ENCODE results near the gene DHRS7B.
"Not testable (repeated sequence)": the region's sequence is repeated elsewhere in the genome, so short reads cannot be mapped to it uniquely, and the experiment has no call there.

DHRS7B gene

GRCh38 chr17:21143695-21144094 is 16.9 kb downstream of the DHRS7B start:
- no peak overlapping the region for H3K4me3 ChIP-seq (ENCODE audit: low read depth, low read length)
- DNase-seq (ENCODE audit: low read depth) = no peak
- TF ChIP-seq, protein P1, sequence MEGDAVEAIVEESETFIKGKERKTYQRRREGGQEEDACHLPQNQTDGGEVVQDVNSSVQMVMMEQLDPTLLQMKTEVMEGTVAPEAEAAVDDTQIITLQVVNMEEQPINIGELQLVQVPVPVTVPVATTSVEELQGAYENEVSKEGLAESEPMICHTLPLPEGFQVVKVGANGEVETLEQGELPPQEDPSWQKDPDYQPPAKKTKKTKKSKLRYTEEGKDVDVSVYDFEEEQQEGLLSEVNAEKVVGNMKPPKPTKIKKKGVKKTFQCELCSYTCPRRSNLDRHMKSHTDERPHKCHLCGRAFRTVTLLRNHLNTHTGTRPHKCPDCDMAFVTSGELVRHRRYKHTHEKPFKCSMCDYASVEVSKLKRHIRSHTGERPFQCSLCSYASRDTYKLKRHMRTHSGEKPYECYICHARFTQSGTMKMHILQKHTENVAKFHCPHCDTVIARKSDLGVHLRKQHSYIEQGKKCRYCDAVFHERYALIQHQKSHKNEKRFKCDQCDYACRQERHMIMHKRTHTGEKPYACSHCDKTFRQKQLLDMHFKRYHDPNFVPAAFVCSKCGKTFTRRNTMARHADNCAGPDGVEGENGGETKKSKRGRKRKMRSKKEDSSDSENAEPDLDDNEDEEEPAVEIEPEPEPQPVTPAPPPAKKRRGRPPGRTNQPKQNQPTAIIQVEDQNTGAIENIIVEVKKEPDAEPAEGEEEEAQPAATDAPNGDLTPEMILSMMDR (conservative IDR thresholded peaks at IDR 0.05; ENCODE audit: low read depth, low read length) = no peak

GRCh38 chr17:21144299-21144698 is 17.5 kb downstream of the DHRS7B start:
- DNase-seq (ENCODE audit: low read depth); H3K4me3 ChIP-seq (ENCODE audit: low read depth, low read length): not testable (repeated sequence)

- DNase-seq (ENCODE audit: low read depth) = no peak
- no peak overlapping the region for H3K4me3 ChIP-seq (ENCODE audit: low read depth, low read length)
- TF ChIP-seq, protein P1 (conservative IDR thresholded peaks at IDR 0.05; ENCODE audit: low read depth, low read length) = no peak
These were observed 19.7 kb downstream of the DHRS7B start for GRCh38 chr17:21146362-21147015.

- TF ChIP-seq, protein P1 (conservative IDR thresholded peaks at IDR 0.05; ENCODE audit: low read depth, low read length) = no peak
- DNase-seq (ENCODE audit: low read depth) = no peak
- H3K4me3 ChIP-seq (ENCODE audit: low read depth, low read length) = no peak overlapping the region
These were observed 22.9 kb downstream of the DHRS7B start for GRCh38 chr17:21149621-21150020.

- no peak overlapping the region for H3K4me3 ChIP-seq (ENCODE audit: low read depth, low read length)
- TF ChIP-seq, protein P1 (conservative IDR thresholded peaks at IDR 0.05; ENCODE audit: low read depth, low read length) = no peak
These were observed 26.0 kb downstream of the DHRS7B start for GRCh38 chr17:21152731-21153130.

GRCh38 chr17:21157586-21158370 is 31.0 kb downstream of the DHRS7B start:
- H3K4me3 ChIP-seq (ENCODE audit: low read depth, low read length) = no peak overlapping the region
- TF ChIP-seq, protein P1 (conservative IDR thresholded peaks at IDR 0.05; ENCODE audit: low read depth, low read length) = no peak
- no peak for DNase-seq (ENCODE audit: low read depth)

More at GRCh38 chr17:21152731-21153130, 26.0 kb downstream of the DHRS7B start:
- no peak for DNase-seq (ENCODE audit: low read depth)

DNA sequence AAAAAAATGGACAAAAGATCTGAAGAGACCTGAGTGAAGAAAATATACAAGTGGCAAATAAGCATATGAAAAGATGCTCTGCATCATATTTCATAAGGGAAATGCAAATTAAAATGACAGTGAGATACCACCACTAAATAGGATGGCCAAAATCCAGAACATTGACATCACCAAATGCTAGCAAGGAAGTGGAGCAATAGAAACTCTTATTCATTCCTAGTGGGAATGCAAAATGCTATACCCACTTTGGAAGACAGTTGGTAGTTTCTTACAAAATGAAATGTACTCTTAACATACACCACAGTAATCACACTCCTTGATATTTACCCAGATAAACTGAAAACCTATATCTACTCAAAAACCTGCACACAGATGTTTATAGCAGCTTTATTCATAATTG is 33.6 kb downstream of the DHRS7B start:
- no peak for DNase-seq (ENCODE audit: low read depth)
- TF ChIP-seq, protein P1 (conservative IDR thresholded peaks at IDR 0.05; ENCODE audit: low read depth, low read length) = no peak
- no peak overlapping the region for H3K4me3 ChIP-seq (ENCODE audit: low read depth, low read length)
